NT2/D1 (cell line): Measurements from ENCODE around the gene SLC38A8.

Experiments
- DNase-seq: peaks from one replicate; pipeline ENCODE4 v3.0.0-alpha.2; 2011; ENCODE audit warnings: low read depth, low spot score
- H3K27me3 ChIP-seq: 2 replicates; pipeline ENCODE4 v1.6.0; 2011; ENCODE audit warnings: mild to moderate bottlenecking; ENCODE audit not compliant: insufficient read length, insufficient read depth
- H3K36me3 ChIP-seq: 2 replicates; pipeline ENCODE4 v1.6.1; 2011; ENCODE audit warnings: mild to moderate bottlenecking, low read length, mixed read lengths; ENCODE audit not compliant: insufficient read depth, insufficient read length
- H3K4me1 ChIP-seq: 2 replicates; pipeline ENCODE4 v1.5.1; 2011; ENCODE audit not compliant: insufficient read depth, insufficient read length
- H3K4me3 ChIP-seq: 2 replicates; pipeline ENCODE4 v1.5.1; 2011; ENCODE audit warnings: low read depth; ENCODE audit not compliant: insufficient read length
- H3K9ac ChIP-seq: 2 replicates; pipeline ENCODE4 v1.6.0; 2011; ENCODE audit warnings: low read depth; ENCODE audit not compliant: insufficient read length
- H3K9me3 ChIP-seq: 2 replicates; pipeline ENCODE4 v1.5.1; 2011; ENCODE audit warnings: mild to moderate bottlenecking, low read length; ENCODE audit not compliant: insufficient read depth
- SUZ12 ChIP-seq: IDR thresholded peaks from 2 replicates; pipeline ENCODE4 v1.6.1; 2011; ENCODE audit not compliant: insufficient read length, insufficient read depth; ENCODE audit errors: extremely low read depth
- YY1 ChIP-seq: IDR thresholded peaks from 2 replicates; pipeline ENCODE4 v1.6.1; 2011; ENCODE audit not compliant: insufficient read length, insufficient read depth
- ZNF274 ChIP-seq: IDR thresholded peaks from 2 replicates; pipeline ENCODE4 v1.6.1; 2011; ENCODE audit warnings: mild to moderate bottlenecking, low read depth, low read length

Gene SLC38A8

DNA sequence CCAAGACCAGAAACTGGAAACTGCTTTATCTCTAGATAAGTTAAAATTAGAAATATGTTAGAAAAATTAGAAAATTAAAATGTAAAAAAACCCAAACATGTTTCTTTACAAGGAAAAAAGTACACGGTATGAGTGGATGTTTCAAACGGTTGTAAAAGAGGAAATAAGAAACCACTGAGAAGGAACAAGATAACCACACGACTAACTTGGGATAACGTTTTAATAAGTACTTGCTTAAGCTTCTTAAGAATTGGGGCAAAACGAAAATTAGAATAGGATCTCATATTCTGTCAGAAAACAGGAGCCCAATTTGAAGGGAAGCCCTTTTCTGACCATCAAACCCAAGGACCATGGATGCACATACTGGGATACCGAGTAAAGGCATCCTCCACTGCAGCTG is 43.2 kb upstream of the SLC38A8 start:
- TF ChIP-seq YY1 (no peak), ZNF274 (no peak), SUZ12 (no peak)
- H3K9ac ChIP-seq = no peak overlapping the region
- H3K9me3 ChIP-seq = no peaks in the 10 kb centered on the region
- H3K36me3 ChIP-seq = peaks cover 93% of the 10 kb centered on the region
- H3K4me1 ChIP-seq = no peaks in the 10 kb centered on the region
- DNase-seq = no peak
- H3K27me3 ChIP-seq = no peaks in the 10 kb centered on the region
- no peak overlapping the region for H3K4me3 ChIP-seq

DNA sequence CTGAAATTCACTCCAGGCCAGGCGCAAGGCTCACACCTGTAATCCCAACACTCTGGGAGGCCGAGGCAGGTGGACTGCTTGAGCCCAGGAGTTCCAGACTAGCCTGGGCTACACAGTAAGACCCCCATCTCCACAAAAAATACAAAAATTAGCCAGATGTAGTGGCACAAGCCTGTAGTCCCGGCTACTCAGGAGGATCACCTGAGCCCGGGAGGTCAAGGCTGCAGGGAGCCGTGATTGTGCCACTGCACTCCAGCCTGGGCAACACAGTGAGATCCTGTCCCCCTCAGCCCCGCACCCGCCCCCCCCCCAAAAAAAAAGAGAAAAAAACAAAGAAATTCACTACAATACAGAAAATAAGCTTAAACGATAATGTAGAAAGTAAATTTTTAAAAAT is 42.7 kb upstream of the SLC38A8 start:
- H3K4me1 ChIP-seq = no peaks in the 10 kb centered on the region
- no peaks in the 10 kb centered on the region for H3K9me3 ChIP-seq
- TF ChIP-seq SUZ12 (no peak), YY1 (no peak), ZNF274 (no peak)
- peaks cover 95% of the 10 kb centered on the region for H3K36me3 ChIP-seq
- no peak overlapping the region for H3K4me3 ChIP-seq
- H3K9ac ChIP-seq = no peak overlapping the region
- H3K27me3 ChIP-seq = no peaks in the 10 kb centered on the region
- DNase-seq = no peak

DNA sequence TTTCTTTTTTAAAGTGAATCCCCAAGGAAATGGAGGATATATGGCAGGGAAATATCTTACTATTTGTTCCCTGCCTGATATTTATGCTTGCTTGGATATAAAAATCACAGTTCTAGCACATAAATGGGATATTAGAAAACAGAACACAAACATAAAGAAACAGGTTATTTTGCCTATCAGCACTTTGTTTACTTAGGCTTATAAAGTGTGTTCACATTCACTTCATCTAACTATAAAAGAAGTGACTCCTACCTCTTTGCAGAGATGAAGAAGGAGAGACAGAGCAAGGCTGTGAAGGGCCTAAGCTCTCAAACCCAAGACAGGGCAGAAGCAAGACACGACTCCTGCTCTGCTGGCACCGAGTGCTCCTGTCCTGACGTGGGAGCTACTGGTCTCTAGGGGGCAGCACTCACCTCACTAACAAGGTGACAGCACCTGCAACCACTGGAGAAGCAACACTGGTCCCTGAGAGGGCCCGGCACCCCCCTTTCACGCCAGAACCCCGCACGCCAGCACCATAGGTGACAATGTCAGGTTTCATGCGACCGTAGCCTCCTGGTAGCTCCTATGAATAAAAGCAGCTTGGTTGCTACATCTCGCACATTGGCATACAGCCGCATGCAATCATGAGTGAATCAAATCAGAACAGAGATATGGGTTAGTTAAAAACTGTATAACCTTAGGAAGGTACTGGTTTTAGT is 42.1 kb upstream of the SLC38A8 start:
- no peak for TF ChIP-seq SUZ12
- TF ChIP-seq ZNF274 = no peak
- no peak for TF ChIP-seq YY1
- peak; percentile 71 for DNase-seq
- Histone ChIP-seq H3K4me3 (no peak overlapping the region), H3K27me3 (no peaks in the 10 kb centered on the region), H3K4me1 (no peaks in the 10 kb centered on the region), H3K9me3 (no peaks in the 10 kb centered on the region), H3K36me3 (peaks cover 95% of the 10 kb centered on the region), H3K9ac (peak overlapping the region; percentile 6)

DNA sequence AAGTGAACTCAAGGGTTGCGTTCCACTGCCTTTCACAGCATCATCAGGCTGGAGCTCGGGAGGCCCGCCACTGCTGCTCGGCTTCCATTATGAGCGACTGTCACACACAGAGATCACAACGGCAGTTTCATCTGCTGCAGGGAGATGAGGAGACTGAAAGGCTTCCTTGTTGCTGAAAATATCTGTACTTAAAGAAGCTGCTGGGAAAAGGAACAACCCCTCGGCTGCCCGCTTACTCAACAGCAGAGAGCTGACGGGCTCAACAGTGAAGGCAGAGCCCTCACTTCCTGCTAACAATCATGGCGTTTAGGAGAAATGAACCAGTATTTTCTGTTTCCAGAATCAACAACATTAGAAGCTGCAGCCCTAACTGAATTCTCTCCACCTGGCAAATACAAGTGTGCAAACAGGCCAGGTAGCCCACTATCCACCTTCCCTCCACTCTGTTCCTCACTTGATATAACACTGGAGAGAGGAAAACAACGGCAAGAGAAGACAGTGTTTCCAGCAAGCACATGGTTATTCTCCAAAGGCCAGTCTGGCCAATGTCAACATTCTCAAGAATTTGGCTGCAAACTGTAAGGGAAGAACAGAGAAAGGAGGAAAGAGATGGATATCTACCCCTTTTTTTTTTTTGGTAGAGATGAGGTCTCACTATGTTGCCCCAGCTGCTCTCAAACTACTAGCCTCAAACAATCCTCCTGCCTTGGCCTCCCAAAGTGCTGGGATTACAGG is 40.4 kb upstream of the SLC38A8 start:
- TF ChIP-seq ZNF274 = no peak
- TF ChIP-seq SUZ12 = no peak
- TF ChIP-seq YY1 = no peak
- no peak overlapping the region for H3K4me3 ChIP-seq
- H3K4me1 ChIP-seq = no peaks in the 10 kb centered on the region
- H3K9me3 ChIP-seq = no peaks in the 10 kb centered on the region
- DNase-seq = no peak
- peaks cover 89% of the 10 kb centered on the region for H3K36me3 ChIP-seq
- no peak overlapping the region for H3K9ac ChIP-seq
- no peaks in the 10 kb centered on the region for H3K27me3 ChIP-seq

DNA sequence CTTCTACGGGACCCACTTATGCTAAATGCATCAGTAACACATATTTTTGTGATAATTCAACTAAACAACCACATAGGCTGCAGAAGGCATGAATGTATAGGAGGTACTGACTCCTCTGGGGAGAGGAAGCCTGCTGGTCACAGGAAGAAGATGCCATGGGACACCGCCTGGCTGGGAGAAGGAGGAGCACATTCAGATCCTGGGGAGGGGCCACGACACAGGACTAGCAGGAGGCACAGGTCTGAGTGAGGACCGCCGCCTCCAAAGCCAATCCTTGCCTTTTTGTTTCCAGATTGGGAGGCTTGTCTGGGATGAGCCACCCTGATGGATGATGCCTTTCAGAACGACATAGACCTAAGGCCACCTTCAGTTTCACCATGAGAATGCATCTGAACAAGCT is 39.5 kb upstream of the SLC38A8 start:
- Histone ChIP-seq H3K36me3 (peaks cover 83% of the 10 kb centered on the region), H3K9ac (no peak overlapping the region), H3K4me1 (no peaks in the 10 kb centered on the region), H3K27me3 (no peaks in the 10 kb centered on the region), H3K9me3 (no peaks in the 10 kb centered on the region), H3K4me3 (no peak overlapping the region)
- DNase-seq = no peak
- no peak for TF ChIP-seq SUZ12
- TF ChIP-seq ZNF274 = no peak
- TF ChIP-seq YY1 = no peak

DNA sequence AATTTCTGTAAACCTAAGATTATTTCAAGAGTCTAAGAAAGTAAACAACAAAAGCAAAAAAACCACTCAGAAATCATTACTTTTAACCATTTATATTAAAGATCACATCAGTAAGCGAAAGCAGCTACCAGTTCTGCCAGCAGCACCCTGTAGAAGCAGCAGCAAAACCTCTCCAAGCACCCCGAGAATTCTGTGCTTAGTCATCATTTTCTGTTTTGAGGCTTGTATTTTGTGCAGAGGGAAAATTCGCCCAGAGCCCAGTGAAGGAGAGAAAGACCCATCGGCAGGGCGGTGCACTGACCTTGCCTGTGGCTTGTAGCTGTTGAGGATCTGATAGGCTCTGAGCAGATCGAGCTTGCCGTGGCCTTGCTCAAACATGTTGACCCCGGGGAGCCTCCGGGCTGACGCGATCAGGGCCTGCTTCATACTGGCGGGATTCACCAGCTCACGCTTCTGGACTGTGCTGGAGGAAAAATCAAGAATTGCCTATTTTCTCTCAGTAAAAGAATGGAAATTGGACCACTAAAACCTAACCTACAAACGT is 38.9 kb upstream of the SLC38A8 start:
- Histone ChIP-seq H3K4me3 (no peak overlapping the region), H3K36me3 (peaks cover 83% of the 10 kb centered on the region), H3K9ac (no peak overlapping the region), H3K4me1 (no peaks in the 10 kb centered on the region), H3K27me3 (no peaks in the 10 kb centered on the region), H3K9me3 (no peaks in the 10 kb centered on the region)
- no peak for DNase-seq
- TF ChIP-seq SUZ12 (no peak), ZNF274 (no peak), YY1 (no peak)

DNA sequence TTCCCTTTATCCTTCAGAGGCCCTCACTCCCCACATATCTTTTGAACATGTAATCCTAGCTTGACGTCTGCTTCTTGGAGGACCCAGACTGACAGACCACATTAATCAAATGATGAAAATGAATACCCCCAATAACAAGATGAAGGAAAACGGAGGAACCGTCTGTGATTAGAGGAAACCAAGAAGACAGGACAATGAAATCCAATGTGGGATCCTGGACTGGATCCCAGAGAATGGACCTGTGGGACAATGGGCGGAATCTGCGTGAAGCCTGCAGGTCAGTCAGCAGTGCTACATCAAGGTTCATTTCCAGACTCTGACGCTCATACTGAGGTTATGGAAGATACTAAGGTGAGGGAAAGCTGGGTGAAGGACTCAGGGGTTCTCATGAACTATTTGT is 38.2 kb upstream of the SLC38A8 start:
- TF ChIP-seq YY1 (no peak), ZNF274 (no peak), SUZ12 (no peak)
- Histone ChIP-seq H3K4me3 (no peak overlapping the region), H3K27me3 (no peaks in the 10 kb centered on the region), H3K36me3 (peaks cover 82% of the 10 kb centered on the region), H3K9me3 (no peaks in the 10 kb centered on the region), H3K4me1 (no peaks in the 10 kb centered on the region), H3K9ac (no peak overlapping the region)
- DNase-seq = no peak
